T-helper 1 cell (primary cell): Measurements from ENCODE around the gene KRT80.
A peak's percentile ranks its signal among the peaks of the same experiment; 100 is the strongest.

Experiments
- DNase-seq, 5 donors: peaks; one replicate each; pipeline ENCODE4 v3.0.0-alpha.2; 2012 to 2020

KRT80 gene

DNA sequence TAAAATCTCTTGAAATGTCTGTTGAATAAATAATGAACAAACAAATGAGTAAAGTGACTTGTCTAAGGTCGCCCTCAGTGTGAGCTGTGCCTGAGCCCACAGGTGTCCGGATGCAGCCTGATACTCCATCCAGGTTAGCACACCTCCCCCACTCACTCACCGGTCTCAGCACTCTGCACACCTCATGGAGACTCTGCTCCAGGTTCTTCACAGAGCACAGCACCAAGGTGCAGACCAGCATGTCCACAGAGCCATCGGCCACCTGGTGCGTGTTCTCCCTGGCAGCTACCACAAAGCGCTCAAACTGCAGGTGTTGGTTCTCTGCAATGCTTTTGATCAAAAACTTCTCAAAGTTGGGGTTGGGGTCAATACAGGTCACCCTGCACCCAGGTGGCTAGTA is 37.1 kb upstream of the KRT80 start:
- DNase-seq: no peak

- no peak for DNase-seq
These were observed 36.6 kb upstream of the KRT80 start for GRCh38 chr12:52228366-52228765.

- DNase-seq: no peak
These were observed 35.9 kb upstream of the KRT80 start for GRCh38 chr12:52227606-52228166.

- no peak for DNase-seq
These were observed 34.6 kb upstream of the KRT80 start for GRCh38 chr12:52226446-52226845.

DNA sequence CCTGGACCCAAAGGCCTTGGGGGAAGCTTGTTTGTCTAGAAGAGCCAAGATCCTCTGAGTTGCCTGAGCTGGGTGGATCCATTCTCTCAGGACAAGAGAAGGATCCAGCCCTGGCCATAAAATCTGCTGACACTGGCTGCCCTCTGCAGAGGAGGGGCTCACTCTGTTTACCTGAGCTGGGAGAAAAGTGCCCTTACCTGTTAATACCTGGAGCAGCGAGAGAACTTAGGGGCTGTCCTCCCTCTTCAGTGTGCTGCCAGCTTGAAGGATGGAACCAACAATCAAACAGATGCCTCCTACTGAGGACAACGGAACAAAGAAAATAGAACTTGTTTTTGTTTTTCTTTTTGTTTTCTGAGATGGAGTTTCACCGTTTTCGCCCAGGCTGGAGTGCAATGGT is 33.9 kb upstream of the KRT80 start:
- no peak for DNase-seq

DNA sequence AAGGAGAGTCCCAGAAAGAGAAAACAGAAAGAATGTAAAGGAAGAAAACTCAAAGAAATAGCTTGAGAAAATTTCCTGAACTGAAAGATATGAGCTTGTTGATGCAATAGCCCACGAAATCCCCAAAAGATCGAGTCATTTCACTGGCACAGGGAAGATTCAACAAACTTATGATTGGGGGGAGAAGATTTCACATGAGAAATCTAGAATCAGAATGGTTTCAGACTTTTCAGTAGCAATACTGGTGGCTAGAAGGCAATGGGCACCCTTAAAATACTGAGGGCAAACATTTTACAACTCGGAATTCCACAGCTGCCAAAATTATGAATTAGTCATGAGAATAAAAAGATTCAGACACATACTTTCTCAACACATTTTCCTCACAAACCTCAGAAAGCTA is 32.3 kb upstream of the KRT80 start:
- no peak for DNase-seq

DNA sequence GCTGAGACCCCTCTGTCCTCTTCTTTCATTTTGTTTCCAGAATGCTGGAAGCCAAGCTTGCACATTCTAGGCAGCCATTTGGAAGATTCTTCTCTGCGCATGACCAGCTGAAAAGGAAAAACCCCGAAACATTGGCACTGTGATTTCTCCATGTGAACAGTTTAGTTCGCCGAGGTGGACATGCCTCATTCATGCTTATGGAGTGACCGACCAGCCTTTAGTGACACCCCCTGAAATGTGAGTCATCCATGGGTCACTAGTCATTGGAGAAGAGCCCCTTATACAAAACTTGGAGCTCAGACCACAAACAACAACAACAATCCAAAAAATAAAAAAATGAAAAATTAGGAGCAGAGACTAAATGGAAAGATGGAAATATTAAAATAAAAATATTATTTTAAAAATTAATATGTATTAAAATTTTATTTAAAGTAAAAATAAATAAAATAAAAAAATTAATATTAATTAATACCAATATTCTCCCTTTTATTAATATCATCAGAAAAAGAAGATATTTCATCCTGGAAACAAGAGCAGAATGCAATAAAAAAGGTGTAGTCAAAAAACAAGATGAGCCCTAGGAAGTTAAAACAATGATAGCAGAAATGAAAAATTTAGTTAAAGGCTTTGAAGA is 31.7 kb upstream of the KRT80 start:
- DNase-seq: no peak

- no peak for DNase-seq
These were observed 30.9 kb upstream of the KRT80 start for GRCh38 chr12:52222692-52223091.

DNA sequence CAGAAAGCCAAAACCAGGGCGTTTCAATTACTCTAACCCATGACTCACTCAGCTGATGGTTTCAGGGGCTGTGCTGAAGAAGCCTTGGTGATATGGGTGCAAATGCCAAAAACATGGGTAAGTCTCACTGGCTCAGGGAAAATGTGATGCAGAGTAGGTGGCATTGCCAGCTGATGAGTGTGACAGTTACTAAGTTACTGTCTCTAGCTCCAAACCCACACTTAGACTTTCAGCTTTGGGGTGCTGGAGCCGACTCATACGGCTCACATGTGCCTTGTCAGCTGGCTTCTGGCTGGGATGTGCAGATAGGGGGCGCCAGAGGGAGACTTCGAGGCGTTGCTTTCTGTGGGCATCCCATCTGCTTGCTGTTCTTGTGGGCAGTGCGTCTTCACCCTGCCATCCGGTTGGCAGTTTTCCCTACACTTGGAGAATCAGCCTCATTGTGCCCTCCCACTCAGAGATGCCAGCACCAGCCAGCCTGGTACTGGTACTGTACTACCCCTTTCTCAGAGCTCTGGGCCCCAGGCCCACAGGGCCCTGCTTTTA is 30.2 kb upstream of the KRT80 start:
- peak in 2 of 5 donors; percentile 33 to 67 for DNase-seq

DNA sequence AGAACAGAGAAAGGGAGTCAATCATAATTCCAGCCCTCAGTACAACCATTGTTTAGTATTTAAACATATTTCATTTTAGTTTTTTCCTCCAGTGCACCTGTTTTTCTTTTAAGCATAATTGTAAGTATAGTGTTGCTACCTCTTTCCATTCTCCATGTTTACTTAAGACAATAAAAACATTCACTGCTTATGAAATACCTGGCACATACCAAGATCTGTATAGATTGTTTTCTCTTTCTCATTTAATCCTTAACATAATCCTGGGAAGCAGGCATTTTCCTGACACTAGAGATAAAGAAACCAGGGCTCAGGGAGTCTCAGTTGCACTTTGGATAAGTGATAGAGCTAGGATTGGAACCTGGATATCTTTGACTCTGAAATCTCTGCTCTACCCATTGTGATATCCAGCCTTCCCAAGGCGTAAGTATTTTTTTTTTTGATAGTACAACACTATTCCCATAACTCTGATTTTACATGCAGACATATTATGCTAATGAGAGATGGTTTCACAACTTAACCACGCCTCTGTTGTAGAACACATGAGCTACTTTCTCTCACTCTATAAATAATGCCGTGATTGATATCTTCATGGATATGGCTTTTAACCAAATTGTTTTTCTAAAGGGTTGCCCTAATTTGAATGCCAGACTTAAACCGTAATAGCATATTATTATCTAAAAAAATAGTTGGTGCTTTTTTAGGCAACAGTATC is 29.4 kb upstream of the KRT80 start:
- no peak for DNase-seq

DNA sequence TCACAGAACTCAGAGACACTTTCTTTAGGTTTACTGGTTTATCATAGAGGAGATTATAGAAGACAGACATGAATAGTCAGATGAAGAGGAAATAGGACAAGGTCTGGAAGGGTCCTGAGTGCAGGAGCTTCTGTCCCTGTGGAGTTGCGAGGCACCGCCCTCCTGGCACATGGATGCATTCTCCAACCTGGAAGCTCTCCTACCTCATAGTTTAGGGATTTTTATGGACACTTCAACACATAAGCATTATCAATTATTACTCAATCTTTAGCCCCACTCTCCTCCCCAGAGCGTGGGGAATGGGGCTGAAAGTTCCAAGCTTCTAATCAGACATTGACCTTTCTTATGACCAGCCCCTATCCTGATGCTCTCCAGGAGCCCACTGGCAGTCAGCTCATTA is 28.7 kb upstream of the KRT80 start:
- DNase-seq: no peak

DNA sequence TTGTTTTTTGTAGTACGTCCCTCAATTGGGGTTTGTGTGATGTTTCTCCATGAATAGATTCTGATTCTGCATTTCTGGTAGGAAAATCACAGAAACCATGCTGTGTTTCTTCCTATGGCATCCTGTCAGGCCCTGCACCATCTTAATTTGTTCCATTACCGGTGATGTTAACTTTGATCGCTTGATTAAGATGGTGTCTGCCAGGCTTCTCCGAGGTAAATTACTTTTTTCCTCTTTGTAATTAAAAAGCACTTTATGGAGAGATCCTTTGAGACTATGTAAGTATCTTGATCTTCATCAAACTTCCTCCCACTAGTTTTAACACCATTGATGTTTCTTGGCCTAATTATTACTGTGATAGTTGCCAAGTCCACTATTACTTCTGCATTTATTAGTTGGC is 26.2 kb upstream of the KRT80 start:
- no peak for DNase-seq

DNA sequence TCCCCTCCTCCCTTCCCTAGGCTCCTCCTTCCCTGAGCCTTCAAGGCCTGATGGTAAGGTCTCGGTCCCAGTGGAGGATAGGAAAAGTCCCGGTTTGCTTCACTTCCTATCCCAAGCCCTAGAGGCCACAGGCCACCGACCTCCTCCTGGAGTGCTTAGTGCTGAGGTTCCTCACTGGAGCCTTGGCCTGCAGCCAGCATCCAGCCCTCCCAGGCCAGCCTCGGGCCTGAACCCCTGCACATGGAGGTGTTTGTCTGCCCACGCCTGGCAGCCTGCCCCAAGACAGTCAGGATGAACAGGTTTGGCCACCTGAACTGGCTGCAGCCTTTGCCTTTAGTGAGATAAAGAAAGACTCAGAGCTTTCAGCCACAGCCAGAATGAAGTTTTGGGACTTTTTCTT is 25.4 kb upstream of the KRT80 start:
- no peak for DNase-seq

- no peak for DNase-seq
These were observed 25.0 kb upstream of the KRT80 start for GRCh38 chr12:52216807-52217206.

DNA sequence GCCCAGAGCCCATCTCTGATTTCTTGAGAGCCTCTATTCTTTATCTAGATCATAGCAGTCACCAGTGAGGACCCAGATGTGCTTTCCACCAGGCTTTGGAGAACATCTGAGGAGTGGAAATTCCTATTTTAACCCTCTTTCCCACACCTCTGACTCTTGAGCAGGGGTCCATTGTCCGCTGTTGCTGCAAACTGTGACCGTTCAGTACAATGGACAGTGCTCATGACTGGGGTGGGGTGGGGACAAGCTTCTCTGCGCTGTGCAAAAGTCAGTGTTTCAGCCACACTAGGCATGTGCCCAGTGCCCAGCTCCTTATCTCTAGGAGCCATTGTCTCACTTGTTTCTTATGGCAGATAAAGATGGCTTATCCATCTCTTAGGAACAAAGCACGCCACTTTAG is 24.3 kb upstream of the KRT80 start:
- DNase-seq: no peak

- DNase-seq: no peak
These were observed 23.8 kb upstream of the KRT80 start for GRCh38 chr12:52215587-52216031.

GRCh38 chr12:52214421-52214802 is 22.6 kb upstream of the KRT80 start:
- DNase-seq: no peak

GRCh38 chr12:52213564-52214420 is 22.0 kb upstream of the KRT80 start:
- peak in 3 of 5 donors; percentile 23 to 53 (median 24) for DNase-seq

GRCh38 chr12:52212701-52213563 is 21.1 kb upstream of the KRT80 start:
- no peak for DNase-seq

DNA sequence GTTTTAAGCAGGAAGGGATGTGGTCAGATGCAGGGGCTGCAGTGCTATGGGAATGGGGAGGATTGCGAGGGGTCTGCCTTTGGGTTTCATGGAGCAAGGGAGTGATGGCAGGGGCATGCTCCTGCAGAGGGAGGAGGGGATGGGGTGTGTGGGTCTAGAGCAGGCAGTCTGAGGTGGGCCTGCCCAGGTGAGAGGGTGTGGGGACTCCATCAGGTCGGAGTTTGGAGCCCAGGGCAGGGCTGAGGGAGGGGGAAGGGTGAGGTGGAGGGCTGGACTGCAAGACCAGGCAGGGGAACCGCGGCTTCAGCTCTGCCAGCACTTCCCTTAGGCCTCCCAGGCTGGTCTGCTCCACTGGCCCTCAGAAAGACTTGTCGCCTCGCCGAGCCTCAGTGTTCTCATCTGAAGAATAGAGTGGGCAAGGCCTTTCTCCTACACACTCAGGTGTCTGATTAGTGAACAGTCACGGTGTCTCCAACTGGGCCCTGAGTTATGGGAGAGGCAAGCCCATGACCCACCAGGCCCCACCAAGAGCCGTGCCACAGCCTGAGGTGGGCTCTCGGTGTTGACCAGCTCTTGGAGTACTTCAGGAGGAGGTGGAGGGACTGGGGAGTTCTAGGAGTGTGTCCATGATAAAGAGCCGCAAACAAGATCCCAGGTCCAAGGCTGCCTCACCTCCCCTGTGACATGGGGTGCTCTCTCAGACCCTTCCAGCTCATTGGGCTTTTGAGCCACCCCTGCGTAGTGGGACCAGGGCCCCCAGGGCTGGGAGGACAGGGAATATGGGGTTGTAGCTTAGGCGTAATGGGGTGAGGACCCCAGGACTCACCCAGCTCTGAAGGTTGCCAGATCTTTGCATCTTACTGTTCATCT is 20.1 kb upstream of the KRT80 start:
- no peak for DNase-seq
